Measurements from ENCODE around the gene GARIN5B. TPM values are rescaled to one million over a fixed set of nuclear protein-coding genes. Genes with fewer than 3 reads are reported as not detected.

The GARIN5B gene
- total and polyA plus RNA-seq, 5 donors: not detected

DNA sequence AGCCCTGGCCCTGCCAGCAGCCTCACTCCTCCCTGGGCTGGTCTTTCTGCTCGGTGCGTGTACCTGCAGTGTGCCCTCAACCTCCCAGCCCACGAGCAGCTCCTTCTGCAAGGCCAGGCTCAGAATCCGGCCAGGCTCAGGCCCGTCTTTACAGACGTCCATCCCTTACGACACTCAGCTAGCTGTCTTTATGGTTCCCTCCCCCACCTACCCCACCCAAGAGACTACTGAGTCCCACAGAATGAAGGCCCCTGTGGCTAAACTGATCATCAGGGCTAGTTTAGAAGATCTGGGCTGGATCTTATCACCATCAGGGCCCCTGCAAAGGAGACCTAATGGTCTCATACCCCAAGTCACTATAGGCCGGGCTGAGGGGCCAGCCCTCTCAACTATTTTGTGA, 48.7 kb downstream of the GARIN5B start:
- Histone ChIP-seq H3K27ac (ENCODE audit: low read length) (no peak overlapping the region), H3K27me3 (ENCODE audit: control insufficient read depth, insufficient read depth) (no peaks in the 10 kb centered on the region), H3K4me3 (ENCODE audit: low read length) (no peak overlapping the region), H3K9me3 (ENCODE audit: control insufficient read depth, low read length) (no peaks in the 10 kb centered on the region), H3K4me1 (ENCODE audit: control insufficient read depth, insufficient read depth, low read length) (no peaks in the 10 kb centered on the region)
- no peak for ATAC-seq
- WGBS: 80% methylated on average over 8 of the region's 8 CpGs
- intact Hi-C loops (cut with DNase I): no loop called here
- no peak for DNase-seq

DNA sequence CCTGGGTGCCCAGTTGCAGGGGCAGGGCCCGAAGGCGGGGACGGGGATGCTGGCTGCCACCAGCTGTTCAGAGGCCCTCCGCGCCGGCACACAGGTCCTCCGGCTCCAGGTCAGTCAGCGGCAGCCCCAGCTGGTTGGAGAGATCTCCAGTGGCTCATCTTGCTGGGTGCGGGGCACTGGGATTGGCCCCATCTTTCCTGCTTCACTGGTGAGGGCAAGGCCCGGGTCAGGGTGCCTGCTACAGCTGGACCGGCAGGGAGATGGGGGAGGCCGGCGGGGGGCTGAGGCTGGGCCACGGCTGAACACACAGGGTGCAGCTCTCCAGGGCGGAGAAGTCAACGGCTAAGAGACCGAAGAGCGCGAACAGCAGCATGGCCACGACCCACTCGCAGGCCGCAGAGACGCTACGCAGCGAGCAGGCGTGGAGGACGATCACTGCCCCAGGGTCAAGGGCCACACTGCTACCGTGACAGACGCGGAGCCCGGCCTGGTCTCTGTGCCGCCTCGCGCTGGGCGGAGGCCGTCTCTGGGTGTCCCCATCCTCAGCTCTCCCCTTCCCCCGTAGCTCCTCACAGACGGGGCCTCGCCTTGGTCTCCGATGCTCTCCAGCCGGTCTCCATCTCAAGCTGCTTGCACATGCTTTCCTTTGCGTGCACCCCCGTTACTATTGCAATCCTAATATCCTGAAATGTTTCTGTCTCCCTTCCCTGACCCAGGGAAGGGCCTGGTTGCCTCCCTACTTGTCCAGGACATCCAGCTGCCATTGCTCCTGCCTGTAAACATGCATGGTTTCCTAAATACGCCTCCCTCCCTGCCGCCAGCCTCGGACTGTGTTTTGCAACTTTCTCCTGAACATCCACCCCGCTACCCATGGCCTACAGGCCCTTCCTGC, 50.2 kb downstream of the GARIN5B start:
- peak; percentile 12 to 16 for ATAC-seq

DNA sequence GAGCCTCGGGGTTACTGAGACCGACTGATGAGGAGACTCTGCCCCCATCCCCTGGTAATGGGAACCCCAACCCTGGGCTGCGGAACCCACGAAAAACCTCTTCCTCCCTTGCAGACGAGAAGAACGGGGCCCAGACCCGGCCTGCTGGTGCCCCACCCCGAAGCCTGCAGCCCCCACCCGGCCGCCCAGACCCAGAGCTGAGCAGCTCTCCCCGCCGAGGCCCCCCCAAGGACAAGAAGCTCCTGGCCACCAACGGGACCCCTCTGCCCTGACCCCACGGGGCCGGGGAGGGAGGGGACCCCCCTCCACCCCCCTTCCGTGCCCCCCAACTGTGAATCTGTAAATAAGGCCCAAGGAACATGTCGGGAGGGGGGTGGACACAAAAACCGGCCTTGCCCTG, 51.3 kb downstream of the GARIN5B start:
- 89% methylated on average over 18 of the region's 18 CpGs for WGBS
- H3K27ac ChIP-seq (ENCODE audit: low read length): no peak overlapping the region
- H3K27me3 ChIP-seq (ENCODE audit: control insufficient read depth, insufficient read depth): no peaks in the 10 kb centered on the region
- DNase-seq: no peak
- no peaks in the 10 kb centered on the region for H3K4me1 ChIP-seq (ENCODE audit: control insufficient read depth, insufficient read depth, low read length)
- peak in 1 of 2 donors; percentile 5 for ATAC-seq
- intact Hi-C loops (cut with DNase I): no loop called here
- no peak overlapping the region for H3K4me3 ChIP-seq (ENCODE audit: low read length)
- H3K9me3 ChIP-seq (ENCODE audit: control insufficient read depth, low read length): no peaks in the 10 kb centered on the region

More for the DNA sequence above, 50.2 kb downstream of the GARIN5B start:
- WGBS: 82% methylated on average over 47 of the region's 47 CpGs
- Histone ChIP-seq H3K27me3 (ENCODE audit: control insufficient read depth, insufficient read depth) (no peaks in the 10 kb centered on the region), H3K27ac (ENCODE audit: low read length) (no peak overlapping the region), H3K9me3 (ENCODE audit: control insufficient read depth, low read length) (no peaks in the 10 kb centered on the region), H3K4me1 (ENCODE audit: control insufficient read depth, insufficient read depth, low read length) (no peaks in the 10 kb centered on the region), H3K4me3 (ENCODE audit: low read length) (no peak overlapping the region)
- no peak for DNase-seq
- intact Hi-C loops (cut with DNase I): no loop called here

DNA sequence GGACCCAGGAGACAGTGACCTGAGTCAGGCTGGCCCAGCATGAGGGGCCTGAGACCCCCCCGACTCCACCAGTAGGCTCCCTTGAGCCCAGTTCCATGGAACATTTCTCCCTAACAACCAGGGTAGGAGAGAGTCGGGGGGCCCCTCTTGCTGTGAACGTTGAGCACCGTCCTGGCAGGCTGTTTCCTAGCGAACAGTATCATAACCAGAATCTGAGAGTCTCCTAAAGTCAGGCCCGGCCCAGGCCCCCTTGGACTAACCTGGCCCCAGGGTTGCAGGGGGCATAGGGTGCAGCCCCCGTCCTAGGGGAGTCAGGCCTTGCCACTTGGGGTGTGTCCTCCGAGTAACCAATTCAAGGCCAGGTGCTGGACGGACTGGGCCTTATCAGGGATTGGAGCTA, 51.7 kb downstream of the GARIN5B start:
- Histone ChIP-seq H3K9me3 (ENCODE audit: control insufficient read depth, low read length) (no peaks in the 10 kb centered on the region), H3K27ac (ENCODE audit: low read length) (no peak overlapping the region), H3K27me3 (ENCODE audit: control insufficient read depth, insufficient read depth) (no peaks in the 10 kb centered on the region), H3K4me1 (ENCODE audit: control insufficient read depth, insufficient read depth, low read length) (no peaks in the 10 kb centered on the region), H3K4me3 (ENCODE audit: low read length) (no peak overlapping the region)
- WGBS: 90% methylated on average over 9 of the region's 9 CpGs
- intact Hi-C loops (cut with DNase I): no loop called here
- no peak for DNase-seq
- peak in 1 of 2 donors; percentile 14 for ATAC-seq

DNA sequence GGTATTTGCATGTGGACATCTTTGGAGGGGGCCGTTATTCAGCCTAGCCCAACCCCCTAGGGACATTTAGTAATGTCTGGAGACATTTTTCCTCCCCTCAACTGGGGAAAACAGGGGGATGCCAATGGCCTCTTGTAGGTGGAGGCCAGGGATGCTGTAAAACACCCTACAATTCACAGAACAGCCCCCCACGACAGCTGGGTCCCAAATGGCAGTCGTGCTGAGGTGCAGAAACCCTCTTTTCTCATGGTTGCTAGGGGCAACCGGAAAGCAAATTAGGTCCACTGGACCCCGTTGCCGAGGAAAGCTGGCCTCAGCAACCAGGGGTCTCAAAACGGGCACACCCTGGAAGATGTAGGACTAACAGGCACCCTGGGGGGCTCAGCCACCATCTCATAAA, 52.6 kb downstream of the GARIN5B start:
- Histone ChIP-seq H3K27ac (ENCODE audit: low read length) (no peak overlapping the region), H3K4me1 (ENCODE audit: control insufficient read depth, insufficient read depth, low read length) (no peaks in the 10 kb centered on the region), H3K9me3 (ENCODE audit: control insufficient read depth, low read length) (no peaks in the 10 kb centered on the region), H3K4me3 (ENCODE audit: low read length) (no peak overlapping the region), H3K27me3 (ENCODE audit: control insufficient read depth, insufficient read depth) (no peaks in the 10 kb centered on the region)
- intact Hi-C loops (cut with DNase I): no loop called here
- DNase-seq (no peak), ATAC-seq (no peak)
- WGBS: 71% methylated on average over 7 of the region's 7 CpGs

DNA sequence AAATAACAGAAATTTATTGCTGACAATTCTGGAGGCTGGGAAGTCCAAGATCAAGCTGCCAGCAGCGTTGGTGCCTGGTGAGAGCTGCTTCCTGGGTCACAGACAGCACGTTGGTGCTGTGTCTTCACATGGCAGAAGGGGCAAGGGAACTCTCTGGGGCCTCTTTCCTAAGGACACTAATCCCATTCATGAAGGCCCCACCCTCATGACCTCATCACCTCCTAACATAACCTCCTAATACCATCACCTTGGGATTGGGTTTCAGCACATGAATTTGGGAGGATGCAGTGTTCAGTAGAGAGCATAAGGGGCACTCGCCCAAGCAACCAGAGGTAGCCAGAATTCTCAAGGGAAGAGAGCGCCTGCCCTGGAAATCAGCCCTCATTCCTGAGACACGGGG, 53.6 kb downstream of the GARIN5B start:
- WGBS: 91% methylated on average over 5 of the region's 5 CpGs
- Histone ChIP-seq H3K9me3 (ENCODE audit: control insufficient read depth, low read length) (no peaks in the 10 kb centered on the region), H3K27ac (ENCODE audit: low read length) (no peak overlapping the region), H3K4me3 (ENCODE audit: low read length) (no peak overlapping the region), H3K4me1 (ENCODE audit: control insufficient read depth, insufficient read depth, low read length) (no peaks in the 10 kb centered on the region), H3K27me3 (ENCODE audit: control insufficient read depth, insufficient read depth) (no peaks in the 10 kb centered on the region)
- DNase-seq (no peak), ATAC-seq (no peak)
- intact Hi-C loops (cut with DNase I): loop anchor here in 1 of 4 donors (10.0 kb wide), 1 partner anchor 65 kb away; the partner anchor contains the start of genes IL11 and TMEM190

DNA sequence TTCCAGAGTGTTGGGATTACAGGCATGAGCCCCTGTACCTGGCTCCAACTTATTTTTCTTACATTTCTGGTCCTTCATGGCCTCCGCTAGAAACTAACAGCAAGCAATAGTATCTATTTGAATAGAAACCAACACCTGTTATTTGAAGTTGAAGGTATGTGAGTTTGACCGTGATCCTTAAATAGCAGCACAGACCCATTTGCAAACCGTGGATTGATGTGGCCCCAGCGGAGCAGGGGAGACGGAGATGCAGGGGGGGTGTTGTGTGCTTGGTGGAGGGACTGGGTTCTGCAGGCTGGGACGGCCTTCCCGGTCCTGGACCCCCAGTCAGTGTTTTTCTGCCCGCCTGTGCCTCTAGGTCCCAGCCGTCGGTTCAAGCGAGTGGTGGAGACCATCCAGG, 54.8 kb downstream of the GARIN5B start:
- 97% methylated on average over 11 of the region's 11 CpGs for WGBS
- no peak for ATAC-seq
- H3K4me3 ChIP-seq (ENCODE audit: low read length): no peak overlapping the region
- no peak for DNase-seq
- no peaks in the 10 kb centered on the region for H3K9me3 ChIP-seq (ENCODE audit: control insufficient read depth, low read length)
- intact Hi-C loops (cut with DNase I): loop anchor here in 1 of 4 donors (10.0 kb wide), 1 partner anchor 67 kb away; the partner anchor contains the start of genes IL11 and TMEM190
- no peak overlapping the region for H3K27ac ChIP-seq (ENCODE audit: low read length)
- H3K4me1 ChIP-seq (ENCODE audit: control insufficient read depth, insufficient read depth, low read length): no peaks in the 10 kb centered on the region
- H3K27me3 ChIP-seq (ENCODE audit: control insufficient read depth, insufficient read depth): no peaks in the 10 kb centered on the region

DNA sequence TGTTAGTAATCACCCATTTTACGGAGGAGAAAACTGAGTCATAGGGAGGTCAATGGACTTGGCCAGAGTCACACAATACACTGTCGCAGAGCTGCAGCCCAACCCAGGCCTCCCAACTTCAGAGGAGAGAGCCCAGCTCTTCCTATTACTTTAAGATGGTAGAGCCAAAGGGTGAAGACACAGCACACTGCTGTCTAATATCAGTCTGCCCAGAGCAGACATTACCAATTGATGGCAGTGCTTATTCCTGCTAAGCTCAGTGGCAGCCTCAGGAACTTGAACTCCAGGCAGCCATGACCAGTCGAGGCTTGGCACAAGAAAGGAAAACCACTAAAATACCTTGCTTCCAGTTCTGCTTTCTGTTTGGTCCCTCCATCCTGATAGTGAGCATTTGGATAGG, 56.3 kb downstream of the GARIN5B start:
- 85% methylated on average over 3 of the region's 3 CpGs for WGBS

DNA sequence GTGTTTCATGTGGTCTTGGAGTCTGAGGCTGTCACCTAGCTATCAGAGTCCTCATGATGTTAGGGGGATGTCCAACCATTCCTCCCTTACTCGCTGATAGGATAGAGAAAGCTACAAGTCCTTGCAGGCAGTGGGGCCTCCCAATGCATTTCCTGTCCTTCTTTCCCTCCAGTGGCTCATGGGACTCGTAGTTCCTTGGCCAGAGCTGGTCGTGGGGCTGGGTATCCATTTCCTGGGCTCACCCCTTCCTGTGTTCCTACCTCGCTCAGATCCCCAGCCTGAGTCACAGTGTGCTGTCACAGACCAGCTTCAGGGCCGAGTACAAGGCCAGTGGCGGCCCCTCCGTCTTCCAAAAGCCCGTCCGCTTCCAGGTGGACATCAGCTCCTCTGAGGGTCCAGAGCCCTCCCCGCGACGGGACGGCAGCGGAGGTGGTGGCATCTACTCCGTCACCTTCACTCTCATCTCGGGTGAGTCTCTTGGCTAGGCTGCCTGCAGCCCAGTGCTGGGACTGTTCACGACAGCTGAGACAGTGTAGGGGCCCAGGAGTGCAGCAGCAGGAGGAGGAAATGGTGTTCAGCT, 57.0 kb downstream of the GARIN5B start:
- intact Hi-C loops (cut with DNase I): loop anchor here in 1 of 4 donors (10.0 kb wide), 1 partner anchor 69 kb away; the partner anchor contains the start of genes IL11 and TMEM190
- Histone ChIP-seq H3K27me3 (ENCODE audit: control insufficient read depth, insufficient read depth) (no peaks in the 10 kb centered on the region), H3K9me3 (ENCODE audit: control insufficient read depth, low read length) (no peaks in the 10 kb centered on the region), H3K4me1 (ENCODE audit: control insufficient read depth, insufficient read depth, low read length) (no peaks in the 10 kb centered on the region), H3K27ac (ENCODE audit: low read length) (no peak overlapping the region), H3K4me3 (ENCODE audit: low read length) (no peak overlapping the region)
- no peak for DNase-seq
- 90% methylated on average over 17 of the region's 17 CpGs for WGBS
- ATAC-seq: no peak

More for the DNA sequence above, 56.3 kb downstream of the GARIN5B start:
- H3K4me3 ChIP-seq (ENCODE audit: low read length): no peak overlapping the region
- no peak for DNase-seq
- ATAC-seq: no peak
- no peak overlapping the region for H3K27ac ChIP-seq (ENCODE audit: low read length)
- H3K27me3 ChIP-seq (ENCODE audit: control insufficient read depth, insufficient read depth): no peaks in the 10 kb centered on the region
- H3K4me1 ChIP-seq (ENCODE audit: control insufficient read depth, insufficient read depth, low read length): no peaks in the 10 kb centered on the region
- H3K9me3 ChIP-seq (ENCODE audit: control insufficient read depth, low read length): no peaks in the 10 kb centered on the region
- intact Hi-C loops (cut with DNase I): loop anchor here in 1 of 4 donors (10.0 kb wide), 1 partner anchor 68 kb away; the partner anchor contains the start of genes IL11 and TMEM190

DNA sequence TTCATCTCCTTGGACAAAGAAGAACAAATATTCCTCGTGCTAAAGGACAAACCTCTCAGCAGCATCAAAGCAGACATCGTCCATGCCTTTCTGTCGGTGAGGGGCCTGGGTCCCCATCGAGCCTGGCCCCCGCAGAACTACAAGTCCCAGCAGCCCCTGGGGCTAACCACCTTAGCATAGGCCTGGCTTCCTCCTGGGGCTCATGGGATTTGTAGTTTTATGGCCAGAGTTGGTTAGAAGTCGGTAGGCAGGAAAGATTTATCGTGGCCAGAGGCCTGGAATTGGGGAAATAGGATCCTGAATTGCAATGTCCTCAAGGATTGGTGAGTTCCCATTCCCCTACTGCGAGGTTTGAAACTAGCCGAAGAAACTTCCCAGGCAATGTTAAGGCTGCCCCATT, 57.6 kb downstream of the GARIN5B start:
- H3K4me3 ChIP-seq (ENCODE audit: low read length): no peak overlapping the region
- DNase-seq: peak in 1 of 3 donors; percentile 72
- no peaks in the 10 kb centered on the region for H3K27me3 ChIP-seq (ENCODE audit: control insufficient read depth, insufficient read depth)
- no peaks in the 10 kb centered on the region for H3K9me3 ChIP-seq (ENCODE audit: control insufficient read depth, low read length)
- 83% methylated on average over 9 of the region's 9 CpGs for WGBS
- ATAC-seq: peak in 1 of 2 donors; percentile 61
- no peak overlapping the region for H3K27ac ChIP-seq (ENCODE audit: low read length)
- H3K4me1 ChIP-seq (ENCODE audit: control insufficient read depth, insufficient read depth, low read length): no peaks in the 10 kb centered on the region
- intact Hi-C loops (cut with DNase I): loop anchor here in 1 of 4 donors (10.0 kb wide), 1 partner anchor 69 kb away; the partner anchor contains the start of genes IL11 and TMEM190

DNA sequence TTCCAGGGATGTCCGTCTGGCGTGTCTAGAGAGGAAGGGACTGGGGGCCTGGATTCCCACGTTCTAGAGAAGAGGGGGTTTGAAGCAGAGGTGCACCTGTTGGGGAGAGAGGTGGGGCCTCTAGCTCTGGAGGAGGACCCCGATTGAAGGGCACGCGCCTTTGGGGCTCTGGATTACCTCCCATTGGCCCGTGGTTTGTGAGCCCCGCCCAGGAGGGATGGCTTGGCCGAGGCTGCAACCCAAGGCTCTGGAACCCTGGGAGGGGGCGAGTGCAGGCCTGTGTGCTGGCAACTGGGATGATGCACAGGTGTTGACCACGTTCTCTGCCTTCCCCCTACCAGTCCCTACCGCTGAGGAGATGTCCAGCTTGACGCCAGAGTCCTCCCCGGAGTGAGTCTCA, 58.1 kb downstream of the GARIN5B start:
- ATAC-seq: no peak
- intact Hi-C loops (cut with DNase I): loop anchor here in 3 of 4 donors (5.0 to 10.0 kb wide), 3 partner anchors 70 to 82 kb away; partner anchors contain the start of genes IL11 (in 1 of the 3), RPL28 (in 1 of the 3), TMEM190 (in 1 of the 3) and TMEM238 (in 1 of the 3)
- no peak for DNase-seq
- H3K27ac ChIP-seq (ENCODE audit: low read length): no peak overlapping the region
- no peaks in the 10 kb centered on the region for H3K9me3 ChIP-seq (ENCODE audit: control insufficient read depth, low read length)
- no peaks in the 10 kb centered on the region for H3K27me3 ChIP-seq (ENCODE audit: control insufficient read depth, insufficient read depth)
- no peaks in the 10 kb centered on the region for H3K4me1 ChIP-seq (ENCODE audit: control insufficient read depth, insufficient read depth, low read length)
- no peak overlapping the region for H3K4me3 ChIP-seq (ENCODE audit: low read length)
- 83% methylated on average over 14 of the region's 14 CpGs for WGBS

Data from right cardiac atrium (tissue), 5 donors.